ENCODE measurements around the gene LPAR6. TPM values are rescaled to one million over a fixed set of nuclear protein-coding genes. Genes with fewer than 3 reads are reported as not detected.
"Not testable (repeated sequence)": the region's sequence is repeated elsewhere in the genome, so short reads cannot be mapped to it uniquely, and the experiment has no call there.

The LPAR6 gene
- total and polyA plus RNA-seq, 8 donors = 1.9 to 16.0 (median 6.6) TPM

DNA sequence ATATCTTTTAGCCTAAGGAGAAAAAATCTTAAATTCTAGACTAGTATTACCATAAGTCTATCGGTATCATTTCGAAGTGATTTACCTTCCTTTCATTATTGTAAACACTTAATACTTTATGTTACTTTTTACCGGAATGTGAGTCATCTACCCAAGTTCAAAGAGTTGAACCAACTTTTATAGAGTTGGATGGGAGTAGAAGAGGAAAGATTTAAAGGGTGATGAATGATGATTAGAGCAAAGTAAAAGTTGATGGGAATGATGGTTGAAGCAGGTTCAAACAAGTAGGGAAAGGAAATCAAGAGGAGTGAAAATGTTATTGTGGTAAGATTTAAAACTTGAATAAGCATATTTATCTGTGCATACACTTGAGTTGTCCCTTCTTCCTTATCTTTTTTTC lies 11.3 kb upstream of the LPAR6 start:
- DNase-seq = no peak
- TF ChIP-seq, protein P1, sequence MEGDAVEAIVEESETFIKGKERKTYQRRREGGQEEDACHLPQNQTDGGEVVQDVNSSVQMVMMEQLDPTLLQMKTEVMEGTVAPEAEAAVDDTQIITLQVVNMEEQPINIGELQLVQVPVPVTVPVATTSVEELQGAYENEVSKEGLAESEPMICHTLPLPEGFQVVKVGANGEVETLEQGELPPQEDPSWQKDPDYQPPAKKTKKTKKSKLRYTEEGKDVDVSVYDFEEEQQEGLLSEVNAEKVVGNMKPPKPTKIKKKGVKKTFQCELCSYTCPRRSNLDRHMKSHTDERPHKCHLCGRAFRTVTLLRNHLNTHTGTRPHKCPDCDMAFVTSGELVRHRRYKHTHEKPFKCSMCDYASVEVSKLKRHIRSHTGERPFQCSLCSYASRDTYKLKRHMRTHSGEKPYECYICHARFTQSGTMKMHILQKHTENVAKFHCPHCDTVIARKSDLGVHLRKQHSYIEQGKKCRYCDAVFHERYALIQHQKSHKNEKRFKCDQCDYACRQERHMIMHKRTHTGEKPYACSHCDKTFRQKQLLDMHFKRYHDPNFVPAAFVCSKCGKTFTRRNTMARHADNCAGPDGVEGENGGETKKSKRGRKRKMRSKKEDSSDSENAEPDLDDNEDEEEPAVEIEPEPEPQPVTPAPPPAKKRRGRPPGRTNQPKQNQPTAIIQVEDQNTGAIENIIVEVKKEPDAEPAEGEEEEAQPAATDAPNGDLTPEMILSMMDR (IDR thresholded peaks at IDR 0.05) = no peak
- Histone ChIP-seq H3K9me3 (no peaks in the 10 kb centered on the region), H3K4me1 (no peaks in the 10 kb centered on the region), H3K27ac (no peak overlapping the region), H3K36me3 (no peaks in the 10 kb centered on the region), H3K4me3 (no peak overlapping the region), H3K27me3 (no peaks in the 10 kb centered on the region)
- no peak for FAIRE-seq
- 96% methylated on average over 3 of the region's 3 CpGs for WGBS, 2 donors
- ATAC-seq = no peak
- intact Hi-C loops (cut with DNase I) = no loop called here

DNA sequence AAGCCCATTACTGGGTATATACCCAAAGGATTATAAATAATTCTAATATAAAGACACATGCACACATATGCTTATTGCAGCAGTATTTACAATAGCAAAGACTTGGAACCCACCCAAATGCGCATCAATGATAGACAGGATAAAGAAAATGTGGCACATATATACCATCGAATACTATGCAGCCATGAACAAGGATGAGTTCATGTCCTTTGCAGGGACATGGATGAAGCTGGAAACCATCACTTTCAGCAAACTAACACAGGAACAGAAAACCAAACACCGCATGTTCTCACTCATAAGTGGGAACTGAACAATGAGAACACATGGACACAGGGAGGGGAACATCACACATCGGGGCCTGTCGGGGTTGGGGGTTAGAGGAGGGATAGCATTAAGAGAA lies 9.1 kb upstream of the LPAR6 start:
- WGBS, 2 donors = 98% methylated on average over 5 of the region's 5 CpGs
- H3K27me3 ChIP-seq; H3K9me3 ChIP-seq; H3K27ac ChIP-seq; ATAC-seq; H3K4me1 ChIP-seq; FAIRE-seq; DNase-seq; H3K4me3 ChIP-seq; intact Hi-C loops (cut with DNase I); H3K36me3 ChIP-seq: not testable (repeated sequence)

DNA sequence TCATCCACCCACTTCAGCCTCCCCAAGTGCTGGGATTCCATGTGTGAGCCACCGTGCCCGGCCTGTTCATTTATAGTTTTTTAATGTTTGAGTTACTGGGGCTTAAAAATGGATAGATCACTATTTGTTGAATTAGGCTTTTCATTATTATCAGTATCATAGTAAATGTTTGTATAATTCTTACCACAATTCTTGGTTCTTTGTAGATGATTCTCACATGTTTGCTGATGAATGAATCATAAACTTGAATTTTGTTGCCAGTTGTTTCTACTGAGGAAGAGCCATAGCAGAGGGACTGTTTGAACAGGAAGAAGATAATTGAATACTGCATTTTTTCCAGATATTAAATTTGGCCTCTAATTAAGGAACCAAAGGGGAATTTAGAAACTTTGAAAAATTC lies 2.6 kb upstream of the LPAR6 start:
- H3K4me3 ChIP-seq = no peak overlapping the region
- no peaks in the 10 kb centered on the region for H3K36me3 ChIP-seq
- H3K27ac ChIP-seq = no peak overlapping the region
- FAIRE-seq (no peak), ATAC-seq (no peak), DNase-seq (no peak)
- intact Hi-C loops (cut with DNase I) = no loop called here
- H3K4me1 ChIP-seq = peaks cover 0 to 6% (median 3%) of the 10 kb centered on the region in 3 donors
- 92 to 94% methylated on average over 2 of the region's 2 CpGs for WGBS, 2 donors
- H3K9me3 ChIP-seq = no peaks in the 10 kb centered on the region
- TF ChIP-seq, protein P1 (IDR thresholded peaks at IDR 0.05) = no peak
- H3K27me3 ChIP-seq = no peaks in the 10 kb centered on the region

DNA sequence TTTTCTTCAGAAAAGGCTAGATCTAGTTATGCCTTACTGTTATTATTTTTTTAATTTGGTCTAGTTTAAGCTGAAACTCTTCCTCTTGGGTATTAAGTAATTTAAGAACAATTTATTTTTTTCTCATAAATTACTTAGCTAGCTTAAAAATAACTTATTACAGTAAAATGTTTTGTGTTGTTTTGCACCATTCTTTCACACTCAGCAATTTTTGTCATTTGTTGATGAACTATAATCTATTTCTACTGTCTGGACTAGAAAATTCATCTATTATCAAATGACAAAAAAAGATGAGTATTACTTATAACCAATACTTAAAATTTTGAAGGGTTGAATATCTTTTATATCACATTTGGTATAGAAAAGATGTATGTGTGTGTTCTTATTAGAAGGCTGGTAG lies 1.6 kb upstream of the LPAR6 start:
- H3K4me1 ChIP-seq = peaks cover 0 to 6% (median 3%) of the 10 kb centered on the region in 3 donors
- H3K9me3 ChIP-seq = no peaks in the 10 kb centered on the region
- ATAC-seq (no peak), DNase-seq (no peak), FAIRE-seq (no peak)
- H3K27me3 ChIP-seq = no peaks in the 10 kb centered on the region
- TF ChIP-seq, protein P1 (IDR thresholded peaks at IDR 0.05) = no peak
- no peak overlapping the region for H3K4me3 ChIP-seq
- no peak overlapping the region for H3K27ac ChIP-seq
- H3K36me3 ChIP-seq = no peaks in the 10 kb centered on the region
- intact Hi-C loops (cut with DNase I) = no loop called here

DNA sequence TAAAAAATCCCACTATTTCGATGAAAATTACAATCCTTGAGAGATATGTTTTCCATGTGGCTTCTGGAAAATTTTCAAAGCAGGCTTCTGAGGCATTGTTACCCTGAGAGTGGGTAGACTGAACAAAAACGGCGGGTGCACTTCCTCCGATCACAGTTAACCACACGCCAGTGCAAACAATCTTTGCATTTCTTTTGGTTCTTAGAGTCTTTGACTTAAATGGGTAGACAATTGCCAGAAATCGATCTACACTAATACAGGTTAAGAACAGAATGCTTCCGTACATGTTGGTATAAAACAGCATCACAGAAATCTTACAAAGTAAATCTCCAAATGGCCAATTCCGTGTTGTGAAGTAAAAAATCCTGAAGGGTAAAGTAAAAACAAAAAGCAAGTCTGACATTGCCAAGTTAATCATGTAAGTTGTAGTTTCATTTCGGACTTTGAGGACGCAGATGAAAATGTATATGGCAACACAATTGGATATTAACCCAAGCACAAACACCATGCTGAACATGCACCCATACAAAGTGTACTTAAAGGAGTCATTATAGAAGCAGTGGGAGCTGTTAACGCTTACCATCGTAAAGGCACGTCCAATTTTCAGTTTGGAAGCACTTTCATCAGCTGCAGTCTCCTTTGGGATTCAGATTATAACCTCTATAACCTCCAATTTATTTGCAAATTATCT lies 927 bp downstream of the LPAR6 start:
- intact Hi-C loops (cut with DNase I) = no loop called here
- peak; percentile 43 to 77 (median 68) for ATAC-seq
- no peak for FAIRE-seq

More for the DNA sequence above, 927 bp downstream of the LPAR6 start:
- H3K9me3 ChIP-seq = no peaks in the 10 kb centered on the region
- H3K27me3 ChIP-seq = no peaks in the 10 kb centered on the region
- H3K36me3 ChIP-seq = no peaks in the 10 kb centered on the region
- H3K4me1 ChIP-seq = peaks cover 0 to 10% (median 6%) of the 10 kb centered on the region in 3 donors
- no peak for DNase-seq
- TF ChIP-seq, protein P1 (IDR thresholded peaks at IDR 0.05) = no peak
- peak overlapping the region; percentile 1 to 79 (median 52) for H3K27ac ChIP-seq
- H3K4me3 ChIP-seq = peak overlapping the region; percentile 14 to 36 (median 23)
- WGBS, 2 donors = 22% methylated on average over 13 of the region's 13 CpGs
